Stimulated activated CD8-positive, alpha-beta memory T cell treated with anti-CD3 and anti-CD28 coated beads, Interleukin-4, amount 100 ng/mL, for 48 hours (primary cell): Measurements from ENCODE around the gene PVALEF.

Experiments used
- DNase-seq: peaks from one replicate; pipeline ENCODE4 v3.0.0-alpha.2; 2020

The PVALEF gene

GRCh38 chr17:81199482-81199830 lies 34.1 kb downstream of the PVALEF start:
- no peak for DNase-seq

DNA sequence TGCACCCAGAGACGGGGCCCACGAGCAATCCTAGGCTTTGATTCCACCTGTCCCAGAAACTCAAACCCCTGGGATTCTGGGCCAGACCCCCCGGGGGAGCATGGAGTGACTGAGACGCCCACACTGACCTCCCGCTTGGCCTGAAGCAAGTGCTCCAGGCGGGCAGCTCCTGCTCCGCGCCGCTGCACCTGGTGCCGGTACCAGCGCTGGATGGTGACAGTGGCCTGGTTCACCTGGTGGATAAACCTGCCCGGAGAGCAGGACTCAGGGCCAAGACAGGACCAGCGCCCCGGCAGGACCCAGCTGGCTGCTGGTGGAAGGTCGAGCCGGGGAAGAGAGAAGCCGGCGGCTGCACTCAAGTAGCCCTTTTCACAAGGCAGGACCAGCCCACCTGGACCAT lies 34.9 kb downstream of the PVALEF start:
- DNase-seq, result no peak

GRCh38 chr17:81200695-81201580 lies 35.6 kb downstream of the PVALEF start:
- DNase-seq, result peak; percentile 41

DNA sequence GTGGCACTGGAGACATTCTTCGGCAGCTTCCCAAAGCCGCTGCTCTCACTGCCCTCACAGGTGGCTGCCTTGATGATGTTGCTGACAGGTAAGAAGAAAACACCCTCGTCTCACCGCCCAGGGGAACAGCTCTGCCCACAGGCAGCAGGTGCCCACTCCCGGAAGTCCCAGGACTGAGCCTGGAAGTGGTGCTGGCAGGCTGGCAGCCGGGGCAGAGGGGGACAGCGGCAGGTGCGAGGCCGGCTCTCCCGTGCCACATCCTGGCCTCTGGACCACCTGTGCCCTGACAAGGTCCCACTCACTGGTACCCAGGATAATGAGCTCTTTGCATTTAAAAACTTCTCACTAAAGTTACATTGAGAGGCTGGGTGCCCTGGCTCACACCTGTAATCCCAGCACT lies 37.0 kb downstream of the PVALEF start:
- DNase-seq, result no peak

DNA sequence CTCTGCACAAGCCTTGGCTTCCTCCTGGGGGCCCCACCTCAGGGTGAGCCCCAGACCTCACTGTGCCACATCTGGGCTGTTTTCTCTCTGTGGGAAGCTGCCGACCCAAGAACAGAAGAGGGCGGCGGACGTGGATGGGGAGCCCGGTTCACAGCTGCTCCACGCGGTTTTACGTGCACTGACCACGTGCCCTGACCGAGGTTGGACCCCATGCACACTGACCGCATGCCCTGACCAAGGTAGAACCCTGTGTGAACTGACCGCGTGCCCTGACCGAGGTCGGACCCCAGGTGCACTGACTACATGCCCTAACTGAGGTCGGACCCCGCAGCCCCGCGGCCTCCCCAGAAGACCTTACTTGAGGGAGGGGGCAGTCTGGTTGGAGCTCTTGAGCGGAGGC lies 37.8 kb downstream of the PVALEF start:
- no peak for DNase-seq

GRCh38 chr17:81204578-81204977 lies 39.3 kb downstream of the PVALEF start:
- no peak for DNase-seq

GRCh38 chr17:81206166-81206565 lies 40.9 kb downstream of the PVALEF start:
- no peak for DNase-seq

GRCh38 chr17:81206657-81207056 lies 41.4 kb downstream of the PVALEF start:
- DNase-seq, result no peak

- no peak for DNase-seq
Observed at GRCh38 chr17:81207610-81208581, 42.6 kb downstream of the PVALEF start.

DNA sequence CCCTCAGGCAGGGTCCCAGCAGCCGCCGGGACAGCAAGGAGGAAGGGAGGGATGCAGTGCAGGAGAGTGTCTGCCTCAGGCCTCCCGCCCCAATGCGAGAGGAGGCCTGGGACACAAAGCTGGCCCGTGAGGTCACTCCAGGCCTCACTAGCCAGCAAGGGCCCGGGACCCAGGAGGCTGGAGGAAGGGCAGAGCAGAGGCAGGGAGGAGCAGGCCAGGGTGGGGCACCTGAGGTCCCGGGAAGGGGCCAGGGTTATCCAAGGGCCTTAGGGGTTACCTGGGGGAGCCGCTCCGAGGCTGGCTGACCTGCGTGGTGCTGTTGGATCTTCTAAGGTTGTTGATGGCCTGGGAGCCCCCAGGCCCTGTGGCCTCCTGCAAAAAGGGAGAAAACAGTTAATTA lies 43.3 kb downstream of the PVALEF start:
- DNase-seq, result no peak

DNA sequence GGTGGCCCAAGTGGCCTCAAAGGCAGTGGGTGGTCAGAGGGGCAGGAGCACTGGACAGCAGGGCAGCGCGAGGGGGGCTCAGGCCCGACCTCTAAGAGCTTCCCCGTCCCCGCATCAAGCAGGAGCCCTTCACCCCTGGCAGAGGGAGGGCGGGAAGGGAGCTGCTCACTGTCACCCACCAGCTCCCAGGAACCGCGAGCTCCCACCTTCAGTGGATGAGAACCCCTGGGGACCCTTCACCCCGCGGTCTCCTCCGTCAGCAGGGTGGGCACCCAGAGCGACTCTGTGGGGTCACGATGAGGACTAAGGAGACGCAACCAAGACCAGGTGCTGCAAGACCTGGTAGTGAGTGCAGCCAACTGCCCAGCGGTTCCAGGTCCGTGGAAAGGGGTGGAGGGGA lies 43.8 kb downstream of the PVALEF start:
- no peak for DNase-seq

DNA sequence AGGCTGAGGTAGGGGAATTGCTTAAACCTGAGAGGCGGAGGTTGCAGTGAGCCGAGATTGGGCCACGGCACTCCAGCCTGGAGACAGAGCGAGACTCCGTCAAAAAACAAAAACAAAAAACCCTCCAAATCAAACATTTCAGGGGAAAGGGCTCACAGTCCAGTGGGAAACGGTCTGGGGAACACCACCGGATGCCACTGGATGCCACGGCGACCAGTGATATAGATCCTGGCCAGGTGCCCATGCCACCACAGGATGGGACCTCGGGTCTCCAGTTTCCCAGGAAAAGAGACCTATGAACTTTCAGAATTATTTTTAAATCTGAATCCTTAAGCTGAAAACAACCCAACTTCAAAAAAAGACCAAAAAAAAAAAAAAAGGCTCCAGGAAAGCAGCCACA lies 45.2 kb downstream of the PVALEF start:
- DNase-seq, result no peak

DNA sequence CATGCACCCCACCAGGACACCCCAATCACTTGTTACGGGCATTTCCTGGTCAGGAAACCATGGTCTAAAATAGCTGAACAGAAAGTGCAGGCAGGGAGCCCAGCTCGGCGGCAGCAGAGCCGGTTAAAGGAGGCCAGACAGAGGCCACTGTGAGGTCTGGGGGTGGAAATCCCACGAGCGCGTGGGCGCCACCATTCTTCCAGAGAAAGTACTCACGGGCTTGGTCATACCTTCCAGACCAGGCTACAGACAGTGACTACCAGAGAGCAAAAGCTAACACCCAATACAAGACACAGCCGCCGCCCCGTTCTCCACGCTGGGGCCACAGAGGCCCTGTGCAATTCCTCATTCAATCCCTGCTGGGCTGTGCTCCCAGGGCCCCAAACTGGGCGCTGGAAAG lies 45.6 kb downstream of the PVALEF start:
- DNase-seq, result no peak

GRCh38 chr17:81212365-81212764 lies 47.1 kb downstream of the PVALEF start:
- DNase-seq, result no peak

DNA sequence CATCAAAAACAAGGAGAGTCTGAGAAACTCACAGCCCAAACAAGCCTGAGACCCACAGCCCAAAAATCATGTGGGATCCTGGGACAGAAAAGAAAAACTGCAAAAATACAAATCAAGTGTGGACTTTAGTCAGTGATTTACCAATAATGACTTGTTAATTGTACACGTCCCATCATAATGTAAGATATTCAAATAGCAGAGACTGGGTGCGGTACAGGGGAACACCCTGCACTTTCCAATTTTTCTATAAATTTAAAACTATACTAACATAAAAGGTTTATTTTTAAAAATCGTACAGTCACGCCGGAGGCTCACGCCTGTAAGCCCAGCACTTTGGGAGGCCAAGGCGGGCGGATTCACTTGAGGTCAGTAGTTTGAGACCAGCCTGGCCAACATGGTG lies 48.7 kb downstream of the PVALEF start:
- DNase-seq, result no peak

GRCh38 chr17:81217491-81217890 lies 52.2 kb downstream of the PVALEF start:
- no peak for DNase-seq

GRCh38 chr17:81218459-81218858 lies 53.2 kb downstream of the PVALEF start:
- no peak for DNase-seq

DNA sequence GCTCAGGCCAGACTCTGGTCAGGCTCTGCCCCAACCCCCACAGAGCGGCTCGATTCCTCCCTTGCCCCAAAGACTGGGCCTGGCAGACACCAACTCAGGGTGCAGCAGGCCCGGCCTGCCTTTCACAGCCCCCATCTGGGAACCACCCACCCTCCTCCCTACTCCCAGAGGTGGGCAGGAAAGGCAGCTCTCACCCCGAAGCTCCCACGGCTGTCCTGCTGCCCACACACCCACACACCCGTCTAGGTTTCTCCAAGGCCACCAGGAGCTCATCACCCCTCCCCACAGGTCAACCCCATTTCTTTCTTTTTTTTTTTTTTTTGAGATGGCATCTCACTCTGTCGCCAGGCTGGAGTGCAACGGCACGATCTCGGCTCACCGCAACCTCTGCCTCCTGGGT lies 53.7 kb downstream of the PVALEF start:
- no peak for DNase-seq

GRCh38 chr17:81219476-81220180 lies 54.3 kb downstream of the PVALEF start:
- no peak for DNase-seq

- DNase-seq, result no peak
Observed at GRCh38 chr17:81221371-81221841, 56.1 kb downstream of the PVALEF start.

DNA sequence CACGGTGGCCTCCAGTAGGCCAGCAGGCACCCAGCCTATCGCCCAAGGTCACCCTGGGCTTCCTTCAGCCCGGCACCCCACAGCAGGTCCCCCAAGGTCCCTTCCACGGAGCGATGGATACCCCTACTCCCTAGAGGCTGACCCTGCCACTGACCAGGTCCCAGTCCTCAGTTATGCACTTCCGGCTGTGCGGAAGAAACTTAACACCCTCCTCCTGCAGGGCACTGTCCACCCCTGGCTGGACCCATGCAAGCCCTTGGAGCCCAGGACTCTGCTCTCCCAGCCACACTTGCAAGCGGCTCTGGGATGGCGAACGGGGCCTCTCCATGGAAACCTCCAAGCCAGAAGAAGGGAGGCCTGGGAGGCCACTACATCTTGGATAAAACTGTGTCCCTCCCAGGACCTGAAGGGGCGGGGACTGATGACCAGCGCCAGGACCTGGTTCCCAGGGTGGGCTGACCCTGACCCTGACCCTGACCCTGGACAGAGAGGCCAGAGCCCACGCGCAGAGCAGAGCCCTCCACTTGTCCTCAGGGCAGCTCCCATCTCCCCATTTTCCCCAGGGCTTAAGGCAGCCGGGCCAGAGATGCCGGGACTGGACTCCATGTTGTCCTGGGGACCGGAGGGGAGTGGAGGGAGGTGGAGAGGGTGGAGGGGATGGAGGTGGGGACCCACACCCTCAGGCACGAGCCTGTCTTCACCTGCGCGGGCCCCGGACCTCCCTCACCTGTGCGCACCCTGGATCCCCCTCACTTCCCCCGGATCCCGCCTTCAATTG lies 56.7 kb downstream of the PVALEF start:
- DNase-seq, result no peak

- no peak for DNase-seq
Observed at GRCh38 chr17:81222620-81222905, 57.3 kb downstream of the PVALEF start.
